GM12878 (cell line): Measurements from ENCODE around the gene CDC45. TPM values are rescaled to one million over a fixed set of nuclear protein-coding genes. Genes with fewer than 3 reads are reported as not detected.

Experiments
- ATAC-seq: fragments of 200-7000 bp; cut with Tn5 transposase; 3 replicates; pipeline ENCODE4 v1.9.1; 2020; ENCODE audit warnings: mild to moderate bottlenecking, moderate library complexity
- BruUV-seq: library from RNA; stranded (reverse); fragments of 400-500 nt; replicated peaks from 2 replicates; lab custom pipeline; 2021; lab: Mats Ljungman, UMichigan
- CTCF ChIA-PET: fragments of 300-600 bp; sonication (Branson Sonifier 250); formaldehyde crosslinking; extraction: SDS; loops from one replicate; lab custom pipeline; 2021; ENCODE audit warnings: inconsistent platforms; lab: Yijun Ruan, JAX
- POLR2A ChIA-PET: fragments of 350-600 bp; formaldehyde crosslinking; extraction: SDS; loops from one replicate; lab custom pipeline; 2021; ENCODE audit warnings: inconsistent platforms; lab: Charles Lee
- RAD21 ChIA-PET: fragments of 300-600 bp; sonication (Branson Sonifier 250); formaldehyde crosslinking; loops from one replicate; lab custom pipeline; 2023; ENCODE audit warnings: antibody characterized with exemption; ENCODE audit not compliant: unreplicated experiment; lab: Charles Lee
- SMC1A ChIA-PET: fragments of 300-600 bp; sonication (Branson Sonifier 250); formaldehyde crosslinking; loops from one replicate; lab custom pipeline; 2023; ENCODE audit not compliant: unreplicated experiment, uncharacterized antibody; lab: Charles Lee
- DNase-seq: peaks from one replicate; pipeline ENCODE4 v3.0.0-alpha.2; 2011; ENCODE audit warnings: low read depth, low spot score
- FAIRE-seq: peaks from 3 replicates; lab custom pipeline; 2011; peaks lifted over from hg19 to GRCh38; lab: Jason Lieb, UNC
- H2AFZ ChIP-seq: 2 replicates; pipeline ENCODE4 v1.6.0; 2011; ENCODE audit warnings: low read depth, low read length, control low read depth; ENCODE audit not compliant: control insufficient read depth
- H3K27ac ChIP-seq: 2 replicates; pipeline ENCODE4 v1.5.1; 2011; ENCODE audit warnings: control low read depth; ENCODE audit not compliant: control insufficient read depth, insufficient read depth
- H3K27me3 ChIP-seq, 2 experiments: replicated peaks in 1 of 2; 2 replicates each; pipeline versions ENCODE4 v1.6.0 to v1.6.1; 2011; ENCODE audit warnings: low read length in 1 of 2; ENCODE audit not compliant: control insufficient read depth in 2 of 2, insufficient read depth in 2 of 2
- H3K36me3 ChIP-seq, 2 experiments: 2 replicates each; pipeline ENCODE4 v1.5.1; 2011; ENCODE audit warnings: low read length in 1 of 2; ENCODE audit not compliant: control insufficient read depth in 2 of 2, insufficient read depth in 2 of 2
- H3K4me1 ChIP-seq: 2 replicates; pipeline ENCODE4 v1.6.1; 2011; ENCODE audit warnings: mild to moderate bottlenecking, low read length, moderate library complexity, mixed read lengths; ENCODE audit not compliant: control insufficient read depth, insufficient read depth
- H3K4me2 ChIP-seq: 2 replicates; pipeline ENCODE4 v1.6.0; 2011; ENCODE audit warnings: control low read depth; ENCODE audit not compliant: control insufficient read depth, insufficient read depth
- H3K4me3 ChIP-seq: fragments of 200-600 bp; sonication (generic); 2 replicates; pipeline ENCODE4 v1.5.1; 2016
- H3K79me2 ChIP-seq: 2 replicates; pipeline ENCODE4 v1.6.0; 2011; ENCODE audit warnings: low read length; ENCODE audit not compliant: control insufficient read depth, insufficient read depth
- H3K9ac ChIP-seq: 2 replicates; pipeline ENCODE4 v1.8.0; 2011; ENCODE audit warnings: low read length, control low read depth, mixed read lengths; ENCODE audit not compliant: control insufficient read depth, insufficient read depth
- H3K9me3 ChIP-seq: replicated peaks from 3 replicates; pipeline ENCODE4 v1.5.1; 2011; ENCODE audit warnings: mild to moderate bottlenecking, low read length; ENCODE audit not compliant: control insufficient read depth, insufficient read depth
- H4K20me1 ChIP-seq: 2 replicates; pipeline ENCODE4 v1.6.0; 2011; ENCODE audit not compliant: control insufficient read depth, insufficient read depth
- BCLAF1 ChIP-seq: fragments of 450-650 bp; IDR thresholded peaks from 2 replicates; pipeline ENCODE4 v1.6.1; 2017; ENCODE audit warnings: antibody characterized with exemption, mild to moderate bottlenecking, moderate library complexity
- BHLHE40 ChIP-seq, 2 experiments: fragments of 450-650 bp in 1 of 2; IDR thresholded peaks; 2 replicates each; pipeline ENCODE4 v1.6.1; 2011 to 2017; ENCODE audit warnings: low read depth in 2 of 2, borderline replicate concordance in 1 of 2, improper control_type of control experiment in 1 of 2, low read length in 1 of 2, mild to moderate bottlenecking in 1 of 2
- BMI1 ChIP-seq: fragments of 450-650 bp; IDR thresholded peaks from 2 replicates; pipeline ENCODE4 v1.6.1; 2016; ENCODE audit warnings: mild to moderate bottlenecking, moderate library complexity, borderline replicate concordance
- CHD2 ChIP-seq: IDR thresholded peaks from 2 replicates; pipeline ENCODE4 v1.6.1; 2011; ENCODE audit warnings: low read depth, low read length, improper control_type of control experiment, borderline replicate concordance
- HDAC2 ChIP-seq: fragments of 200-600 bp; sonication (generic); IDR thresholded peaks from 2 replicates; pipeline ENCODE4 v1.6.1; 2017
- HDAC6 ChIP-seq: fragments of 200-600 bp; sonication (generic); IDR thresholded peaks from one replicate; pipeline ENCODE4 v1.8.0; 2017; ENCODE audit warnings: antibody characterized with exemption; ENCODE audit not compliant: unreplicated experiment
- JUNB ChIP-seq: IDR thresholded peaks from 2 replicates; pipeline ENCODE4 v1.6.1; 2016; ENCODE audit warnings: antibody characterized with exemption, mild to moderate bottlenecking
- KAT2A ChIP-seq: conservative IDR thresholded peaks from 2 replicates; pipeline ENCODE4 v1.6.1; 2011; ENCODE audit warnings: low read depth, low read length; ENCODE audit not compliant: control insufficient read depth
- MYB ChIP-seq: fragments of 150-350 bp; IDR thresholded peaks from 2 replicates; pipeline ENCODE4 v1.6.1; 2014; ENCODE audit warnings: mild to moderate bottlenecking, low read depth, low read length, borderline replicate concordance
- PML ChIP-seq: IDR thresholded peaks from 2 replicates; pipeline ENCODE4 v1.6.1; 2012; ENCODE audit warnings: low read length, inconsistent platforms
- SMAD1 ChIP-seq: fragments of 450-650 bp; IDR thresholded peaks from 2 replicates; pipeline ENCODE4 v1.6.1; 2018; ENCODE audit warnings: mild to moderate bottlenecking, low read depth; ENCODE audit not compliant: partially characterized antibody
- SREBF2 ChIP-seq: IDR thresholded peaks from 2 replicates; pipeline ENCODE4 v1.6.1; 2012; ENCODE audit warnings: mild to moderate bottlenecking, low read length
- ZNF24 ChIP-seq: fragments of 450-650 bp; IDR thresholded peaks from 2 replicates; pipeline ENCODE4 v1.6.1; 2017; ENCODE audit warnings: antibody characterized with exemption, mild to moderate bottlenecking
- WGBS: methylation state at CpG from one replicate; pipeline ENCODE4 v1.1.6; 2016; ENCODE audit warnings: low lambda C conversion rate; ENCODE audit not compliant: insufficient replicate concordance, insufficient coverage; ENCODE audit errors: missing lambda C conversion rate; 5-methylcytosine and 5-hydroxymethylcytosine counted together
- in situ Hi-C: fragments of 300-500 bp; cut with MboI; formaldehyde crosslinking; loops from 9 replicates; pipeline ENCODE4 v1.14.3; 2018; ENCODE audit warnings: mixed read lengths
- intact Hi-C: fragments of 100-400 bp; cut with micrococcal nuclease; formaldehyde crosslinking; loops from one replicate; pipeline ENCODE4 v1.14.2; 2022; ENCODE audit not compliant: unreplicated experiment
- polyA plus RNA-seq, 11 experiments: library from polyadenylated mRNA; depleted of rRNA in 4 of 11; unstranded in 6 of 11; stranded (reverse) in 5 of 11; fragments of >200 nt; fragmentation: Nextera tagmentation in 4 of 11; fragmentation: Illumina TruSeq in 1 of 11; extraction: Ambion mirVana in 4 of 11; extraction: Trizol in 1 of 11; gene quantifications; 1 replicate in 1 of 11; 2 replicates in 10 of 11; pipeline versions ENCODE4 v1.2.1 to v1.2.3, GENCODE V29; 2011 to 2016; ENCODE audit warnings: inconsistent platforms in 2 of 11, missing spikeins in 2 of 11, low read depth in 1 of 11
- total RNA-seq, 4 experiments: library from RNA; depleted of rRNA in 3 of 4; stranded (reverse); fragments of >200 nt in 3 of 4; fragmentation: Illumina TruSeq in 1 of 4; extraction: Trizol in 1 of 4; gene quantifications; 2 replicates each; pipeline versions ENCODE4 v1.2.1 to v1.2.3, GENCODE V29; 2013 to 2021

Gene CDC45
- total and polyA plus RNA-seq, 10 of the 15 experiments (the other 5 are each of a cell fraction or from before 2014, with no cell fraction given): 40.8 to 88.5 (median 54.2) TPM

GRCh38 chr22:19507534-19507861 lies 27.8 kb downstream of the CDC45 start:
- ChIA-PET SMC1A (no interaction called here), POLR2A (no interaction called here), CTCF (no interaction called here), RAD21 (no interaction called here)
- no peaks in the 10 kb centered on the region for H3K9me3 ChIP-seq
- ATAC-seq: no peak
- no peaks in the 10 kb centered on the region for H3K27me3 ChIP-seq
- H3K36me3 ChIP-seq: peaks cover 11 to 12% of the 10 kb centered on the region in 2 experiments; a peak in 3 of 4 replicates
- no peaks in the 10 kb centered on the region for H4K20me1 ChIP-seq
- no peak overlapping the region for H3K4me2 ChIP-seq
- no peak overlapping the region for H2AFZ ChIP-seq
- H3K79me2 ChIP-seq: no peaks in the 10 kb centered on the region
- no peak for DNase-seq
- WGBS: 99% methylated on average over 4 of the region's 4 CpGs
- in situ Hi-C loops: no loop called here
- H3K9ac ChIP-seq: no peak overlapping the region
- TF ChIP-seq BCLAF1: no peak
- no peak for TF ChIP-seq SMAD1
- TF ChIP-seq BHLHE40 (IDR thresholded peaks at IDR 0.05; ENCODE audit: borderline replicate concordance in 1 of 2, low read depth in 2 of 2, low read length in 1 of 2): no peak
- no peak for TF ChIP-seq JUNB
- no peak for TF ChIP-seq HDAC6
- TF ChIP-seq PML: no peak
- no peak for TF ChIP-seq ZNF24
- no peak for TF ChIP-seq MYB
- TF ChIP-seq SREBF2: no peak
- TF ChIP-seq KAT2A: no peak
- no peak for TF ChIP-seq HDAC2
- no peak for TF ChIP-seq CHD2
- no peak for TF ChIP-seq BMI1
- TF ChIP-seq, all 136 proteins: peak for 0
- H3K4me1 ChIP-seq: no peaks in the 10 kb centered on the region
- no TSS peak for BruUV-seq
- H3K27ac ChIP-seq: no peak overlapping the region
- H3K4me3 ChIP-seq: no peak overlapping the region
- no peak for FAIRE-seq
- intact Hi-C loops: no loop called here
